Choroid plexus epithelial cell (primary cell): ENCODE data around the gene KHDC1.
"Not testable (repeated sequence)": the region's sequence is repeated elsewhere in the genome, so short reads cannot be mapped to it uniquely, and the experiment has no call there.

ENCODE experiments used
- DNase-seq: peaks from one replicate; pipeline ENCODE4 v3.0.0-alpha.2; 2010; ENCODE audit warnings: low read depth
- H3K4me3 ChIP-seq: 2 replicates; pipeline ENCODE4 v1.5.1; 2011; ENCODE audit warnings: low read depth, mild to moderate bottlenecking, control low read depth, low read length, moderate library complexity
- TF ChIP-seq, protein P1 (sequence below): conservative IDR thresholded peaks from 2 replicates; pipeline ENCODE4 v1.5.1; 2011; ENCODE audit warnings: low read depth, mild to moderate bottlenecking, control low read depth, inconsistent platforms, low read length, moderate library complexity

Gene KHDC1

GRCh38 chr6:73242001-73242400, 21.0 kb downstream of the KHDC1 start:
- no peak for DNase-seq

GRCh38 chr6:73240730-73241129, 22.3 kb downstream of the KHDC1 start:
- TF ChIP-seq, protein P1, sequence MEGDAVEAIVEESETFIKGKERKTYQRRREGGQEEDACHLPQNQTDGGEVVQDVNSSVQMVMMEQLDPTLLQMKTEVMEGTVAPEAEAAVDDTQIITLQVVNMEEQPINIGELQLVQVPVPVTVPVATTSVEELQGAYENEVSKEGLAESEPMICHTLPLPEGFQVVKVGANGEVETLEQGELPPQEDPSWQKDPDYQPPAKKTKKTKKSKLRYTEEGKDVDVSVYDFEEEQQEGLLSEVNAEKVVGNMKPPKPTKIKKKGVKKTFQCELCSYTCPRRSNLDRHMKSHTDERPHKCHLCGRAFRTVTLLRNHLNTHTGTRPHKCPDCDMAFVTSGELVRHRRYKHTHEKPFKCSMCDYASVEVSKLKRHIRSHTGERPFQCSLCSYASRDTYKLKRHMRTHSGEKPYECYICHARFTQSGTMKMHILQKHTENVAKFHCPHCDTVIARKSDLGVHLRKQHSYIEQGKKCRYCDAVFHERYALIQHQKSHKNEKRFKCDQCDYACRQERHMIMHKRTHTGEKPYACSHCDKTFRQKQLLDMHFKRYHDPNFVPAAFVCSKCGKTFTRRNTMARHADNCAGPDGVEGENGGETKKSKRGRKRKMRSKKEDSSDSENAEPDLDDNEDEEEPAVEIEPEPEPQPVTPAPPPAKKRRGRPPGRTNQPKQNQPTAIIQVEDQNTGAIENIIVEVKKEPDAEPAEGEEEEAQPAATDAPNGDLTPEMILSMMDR: no peak
- no peak for DNase-seq
- no peak overlapping the region for H3K4me3 ChIP-seq

More at GRCh38 chr6:73242001-73242400, 21.0 kb downstream of the KHDC1 start:
- no peak overlapping the region for H3K4me3 ChIP-seq
- TF ChIP-seq, protein P1: no peak

DNA sequence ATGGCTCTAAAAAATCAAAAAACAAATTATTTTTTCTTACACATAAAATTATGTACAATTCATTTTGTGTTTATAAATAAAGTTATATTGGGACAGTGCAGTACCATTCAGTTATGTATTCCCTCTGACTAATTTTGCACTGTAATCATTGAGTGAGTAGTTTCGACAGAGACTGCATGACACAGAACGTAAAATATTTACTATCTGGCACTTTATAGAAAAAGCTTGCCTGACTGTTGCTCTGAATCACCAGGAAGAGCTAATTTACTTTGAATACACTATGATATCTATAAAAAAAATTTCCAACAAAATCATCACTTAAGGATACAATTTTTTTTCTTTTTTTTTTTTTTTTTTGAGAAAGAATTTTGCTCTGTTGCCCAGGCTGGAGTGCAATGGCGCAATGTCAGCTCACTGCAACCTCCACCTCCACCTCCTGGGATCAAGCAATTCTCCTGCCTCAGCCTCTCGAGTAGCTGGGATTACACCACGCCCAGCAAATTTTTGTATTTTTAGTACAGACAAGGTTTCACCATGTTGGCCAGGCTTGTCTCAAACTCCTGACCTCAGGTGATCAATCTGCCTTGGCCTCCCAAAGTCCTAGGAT, 26.7 kb downstream of the KHDC1 start:
- peak; percentile 83 for DNase-seq
- TF ChIP-seq, protein P1: no peak
- H3K4me3 ChIP-seq: no peak overlapping the region

GRCh38 chr6:73234733-73235132, 28.3 kb downstream of the KHDC1 start:
- no peak overlapping the region for H3K4me3 ChIP-seq
- peak; percentile 64 for DNase-seq
- TF ChIP-seq, protein P1: no peak

DNA sequence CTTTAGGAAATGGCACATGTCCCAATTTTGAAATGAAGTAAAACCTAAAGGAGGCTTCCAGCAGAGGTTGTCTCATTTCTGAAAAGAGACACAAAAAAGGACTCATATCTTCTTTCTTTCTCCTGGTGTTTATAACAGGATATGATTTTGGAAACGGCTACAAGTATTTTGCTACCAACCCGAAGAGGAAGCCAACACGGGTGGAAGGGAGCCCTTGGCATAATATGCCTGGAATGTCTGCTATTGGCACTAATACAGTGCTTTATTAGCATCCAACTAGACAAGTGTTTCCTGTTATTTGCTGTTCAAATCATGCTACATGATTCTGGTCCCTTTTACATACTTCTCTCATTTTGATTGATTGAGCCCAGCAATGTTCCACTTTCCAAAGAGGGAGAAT, 29.0 kb downstream of the KHDC1 start:
- not testable (repeated sequence) for DNase-seq

DNA sequence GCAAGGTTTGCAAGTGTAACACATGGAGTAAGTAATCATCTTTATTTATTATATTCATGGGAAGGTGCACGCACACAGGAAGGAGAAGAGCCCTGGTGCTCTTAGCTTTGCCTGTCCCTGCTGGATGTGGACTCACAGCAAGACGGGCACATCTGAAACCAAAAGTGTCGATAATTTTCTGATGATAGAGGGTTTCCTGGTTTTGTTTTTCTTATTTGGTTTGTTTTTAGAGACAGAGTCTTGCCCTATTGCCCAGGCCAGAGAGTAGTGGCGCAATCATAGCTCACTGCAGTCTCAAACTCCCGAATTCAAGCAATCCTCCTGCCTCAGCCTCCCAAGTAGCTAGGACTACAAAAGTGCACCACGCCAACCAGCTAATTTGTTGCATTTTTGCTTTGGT, 29.9 kb downstream of the KHDC1 start:
- TF ChIP-seq, protein P1: no peak
- no peak overlapping the region for H3K4me3 ChIP-seq
- DNase-seq: no peak

More for the DNA sequence above, 29.0 kb downstream of the KHDC1 start:
- H3K4me3 ChIP-seq: not testable (repeated sequence)

- H3K4me3 ChIP-seq: no peak overlapping the region
- TF ChIP-seq, protein P1: no peak
- no peak for DNase-seq
Measured at GRCh38 chr6:73231986-73232391, 31.0 kb downstream of the KHDC1 start.
